ENCODE data around the gene MARCHF11.

Gene MARCHF11

DNA sequence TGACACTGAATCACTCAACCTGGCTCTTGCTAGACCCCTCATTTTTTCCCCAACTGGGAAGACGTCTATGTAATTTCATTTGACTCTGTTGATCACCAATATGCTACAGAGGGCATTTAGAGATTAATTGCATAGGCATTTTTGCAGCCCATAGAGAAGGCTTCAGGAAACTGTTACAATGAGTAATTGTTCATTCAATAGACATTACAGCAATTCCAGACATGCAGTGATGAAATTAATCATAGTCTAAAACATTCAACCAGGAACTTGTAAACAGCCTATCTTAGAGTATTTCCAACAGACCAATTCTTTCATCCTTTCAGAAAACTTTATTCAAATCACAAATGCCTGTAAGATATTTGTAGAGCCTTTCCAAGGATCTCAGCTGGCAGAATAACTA, 122.3 kb downstream of the MARCHF11 start:
- DNase-seq (ENCODE audit: low read depth in 2 of 2): no peak

DNA sequence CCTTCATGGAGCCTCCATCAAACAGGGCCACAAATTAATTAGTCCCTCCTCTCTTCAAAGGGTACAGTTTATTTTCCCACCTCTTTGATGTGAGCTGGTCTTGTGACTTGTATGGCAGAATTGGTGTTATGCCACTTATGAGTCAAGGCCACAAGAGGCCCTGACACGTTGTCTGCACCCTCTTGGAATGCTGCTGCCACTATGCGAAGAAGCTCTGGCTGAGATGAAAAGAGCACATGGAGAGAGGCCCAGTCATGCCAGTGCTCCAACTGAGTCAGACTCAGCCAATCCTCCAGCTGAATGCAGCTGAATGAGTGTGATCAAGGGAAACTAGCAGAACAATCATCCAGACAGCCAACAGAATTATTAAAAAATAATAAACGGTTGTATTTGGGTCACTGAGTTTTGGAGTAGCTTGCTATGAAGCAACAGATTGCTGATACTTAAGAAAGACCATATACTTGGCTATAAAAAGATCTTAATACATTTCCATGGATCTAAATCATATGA, 128.3 kb downstream of the MARCHF11 start:
- no peak for DNase-seq (ENCODE audit: low read depth in 2 of 2)

DNA sequence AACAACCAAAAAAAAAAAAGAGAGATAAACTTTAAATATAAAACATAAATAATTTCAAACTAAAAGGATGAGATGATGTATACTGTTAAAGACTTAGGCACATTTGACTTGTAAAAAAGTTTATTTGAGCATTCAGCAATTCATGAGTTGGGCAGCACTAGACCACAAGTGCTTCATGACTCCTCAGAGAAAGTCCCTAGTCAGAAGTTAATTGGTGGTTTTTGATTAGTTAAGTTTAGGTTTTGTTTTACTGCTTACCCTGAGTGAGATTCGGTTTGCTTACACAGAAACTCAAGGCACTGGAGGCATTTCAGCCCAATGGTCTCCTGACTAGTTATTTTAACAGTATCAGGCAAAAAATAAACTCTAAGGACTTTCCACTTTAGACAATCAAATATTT, 129.2 kb downstream of the MARCHF11 start:
- DNase-seq (ENCODE audit: low read depth in 2 of 2): no peak

GRCh38 chr5:16049761-16050160, 129.8 kb downstream of the MARCHF11 start:
- DNase-seq (ENCODE audit: low read depth in 2 of 2): no peak

- no peak for DNase-seq (ENCODE audit: low read depth in 2 of 2)
These were observed 131.5 kb downstream of the MARCHF11 start for GRCh38 chr5:16048132-16048531.

DNA sequence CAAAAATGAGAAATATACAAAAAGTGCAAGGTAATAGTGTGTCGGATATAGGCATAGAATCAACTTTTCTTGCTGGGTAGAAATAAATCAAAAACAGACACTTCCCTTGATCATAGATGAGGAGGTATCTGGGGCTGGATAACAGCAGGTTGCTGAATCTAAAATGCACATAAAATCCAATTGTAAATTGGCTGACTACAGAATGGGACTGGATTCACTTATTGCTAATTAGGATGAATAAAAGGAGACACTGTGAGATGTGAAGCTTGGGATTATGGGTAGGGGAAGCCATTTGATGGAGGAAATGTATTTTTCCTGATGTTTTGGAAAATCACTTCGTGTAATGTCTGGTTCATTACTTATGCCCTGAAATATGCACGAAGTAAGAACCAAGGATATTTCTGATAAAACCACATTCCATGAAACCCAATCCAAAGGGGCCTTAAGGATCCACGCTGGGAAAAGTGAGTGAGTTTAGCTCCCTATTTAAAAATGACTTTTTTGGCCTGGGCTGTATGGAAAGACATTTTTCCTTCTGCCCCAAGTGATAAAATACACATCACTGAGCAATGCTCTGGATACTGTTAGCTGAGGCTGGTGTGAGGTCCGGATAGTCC, 136.1 kb downstream of the MARCHF11 start:
- no peak for DNase-seq (ENCODE audit: low read depth in 2 of 2)

DNA sequence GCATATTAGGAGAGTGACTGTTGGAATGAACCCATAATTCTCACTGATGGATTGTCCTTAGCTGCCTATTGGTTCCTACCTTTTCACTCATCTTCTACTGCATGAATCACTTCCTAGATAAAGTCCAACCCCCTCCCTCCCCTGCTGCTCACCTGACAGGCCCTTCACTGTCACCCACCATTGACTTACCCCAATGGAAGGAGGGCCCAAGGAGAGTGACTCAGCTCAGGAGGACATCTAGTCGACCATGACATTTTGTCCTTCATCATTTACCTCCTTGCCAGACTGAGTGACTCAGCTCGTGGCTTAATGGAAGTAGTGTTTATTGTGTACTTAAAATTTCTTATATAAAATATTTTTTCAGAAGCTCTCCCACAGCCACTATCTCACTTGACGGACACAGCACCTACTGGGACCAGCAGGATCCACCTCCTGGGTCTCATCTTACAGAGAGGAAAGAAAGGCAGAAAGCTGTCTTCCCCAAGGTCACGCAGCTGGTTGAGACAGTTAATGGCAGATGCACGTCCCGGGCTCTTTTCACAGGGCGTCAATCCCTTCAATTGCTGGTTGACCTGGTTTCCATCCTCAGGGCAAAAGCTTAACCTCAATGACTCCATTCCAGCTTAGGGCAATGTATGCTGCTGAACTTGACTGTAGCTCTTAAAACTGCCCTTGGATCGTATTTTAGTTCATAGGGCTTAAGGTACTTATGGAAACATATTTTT, 142.3 kb downstream of the MARCHF11 start:
- no peak for DNase-seq (ENCODE audit: low read depth in 2 of 2)

DNA sequence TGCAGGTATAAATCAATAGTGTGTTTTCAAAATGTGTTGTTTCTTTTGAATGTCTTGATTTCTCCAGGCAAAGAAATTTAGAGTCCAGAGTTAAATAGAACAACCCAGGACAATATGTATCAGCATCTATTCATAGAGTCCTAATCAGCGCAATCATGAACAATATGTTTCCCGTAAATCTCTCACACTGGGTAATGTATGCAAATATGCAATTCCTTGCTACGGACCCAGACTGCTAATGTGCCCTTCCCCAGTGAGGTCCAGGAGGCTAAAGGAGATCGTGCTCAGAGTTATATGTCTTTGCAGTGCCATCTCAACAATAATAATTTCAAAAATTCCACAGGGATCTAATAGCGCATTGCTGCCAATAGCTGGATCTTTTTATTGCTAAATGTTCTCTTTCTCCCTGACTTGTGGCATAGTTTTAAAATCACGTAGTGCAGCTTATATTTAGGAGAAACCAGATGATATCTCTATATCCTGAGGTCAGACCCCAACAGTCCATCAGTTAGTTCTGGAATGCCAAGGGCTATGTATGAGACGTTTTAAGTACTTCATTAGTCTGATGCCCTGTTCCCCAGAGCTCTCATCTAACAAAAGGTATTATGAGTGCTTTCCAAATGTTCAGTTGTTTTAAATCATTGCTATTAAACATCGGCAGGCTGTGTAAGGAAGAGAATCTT, 145.1 kb downstream of the MARCHF11 start:
- DNase-seq (ENCODE audit: low read depth in 2 of 2): no peak

DNA sequence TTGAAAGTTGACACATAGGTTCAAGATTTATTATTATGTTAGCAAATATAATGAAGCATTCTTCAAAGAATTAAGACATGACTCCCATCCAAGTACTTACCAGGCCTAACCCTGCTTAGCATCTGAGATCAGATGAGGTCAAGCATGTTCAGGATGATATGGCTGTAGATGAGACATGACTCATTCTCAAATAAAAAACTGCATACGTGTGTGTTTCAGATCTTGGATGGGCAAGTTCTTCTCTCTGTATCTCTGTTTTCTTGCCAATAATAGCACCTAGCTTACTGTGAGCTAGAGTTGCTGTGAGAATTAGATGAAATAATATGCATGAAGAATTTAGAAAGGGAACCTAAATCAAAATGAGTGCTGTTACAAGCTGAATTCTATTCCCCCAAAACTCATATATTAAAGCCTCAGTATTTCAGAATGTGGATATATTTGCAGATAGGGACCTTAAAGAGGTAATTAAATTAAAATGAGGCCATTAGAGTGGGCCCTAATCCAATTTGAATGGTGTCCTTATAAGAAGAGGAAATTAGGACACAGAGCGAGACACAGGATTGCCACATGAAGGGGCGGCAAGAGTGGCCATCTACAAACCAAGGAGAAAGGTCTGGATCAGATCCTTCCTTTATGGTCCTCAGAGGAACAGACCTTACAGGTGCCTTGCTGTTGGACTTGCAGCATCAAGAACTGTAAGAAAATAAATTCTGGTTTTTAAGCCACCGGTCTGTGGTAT, 146.2 kb downstream of the MARCHF11 start:
- DNase-seq (ENCODE audit: low read depth in 2 of 2): no peak

GRCh38 chr5:16028708-16029107, 150.9 kb downstream of the MARCHF11 start:
- no peak for DNase-seq (ENCODE audit: low read depth in 2 of 2)

DNA sequence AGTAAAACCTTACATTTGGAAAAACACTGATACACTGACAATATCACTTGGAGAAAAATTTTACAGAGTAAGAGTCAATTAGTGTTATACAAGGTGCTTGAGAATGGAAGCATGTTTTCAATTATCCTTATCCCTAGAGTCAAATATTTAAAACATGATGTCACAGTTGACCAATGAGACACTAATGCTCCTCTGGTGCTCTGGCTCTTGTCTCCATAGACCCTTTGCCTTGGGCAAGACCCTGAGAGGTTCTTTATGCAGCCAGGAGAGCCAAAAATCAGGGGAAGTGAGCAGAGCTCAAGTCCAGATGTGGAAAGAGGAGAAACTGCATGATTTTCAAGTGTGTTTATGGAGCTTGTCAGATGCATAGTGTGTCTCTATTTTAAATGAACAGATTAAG, 153.9 kb downstream of the MARCHF11 start:
- DNase-seq (ENCODE audit: low read depth in 2 of 2): no peak

- DNase-seq (ENCODE audit: low read depth in 2 of 2): no peak
These were observed 160.6 kb downstream of the MARCHF11 start for GRCh38 chr5:16018970-16019369.

GRCh38 chr5:16017720-16018119, 161.9 kb downstream of the MARCHF11 start:
- no peak for DNase-seq (ENCODE audit: low read depth in 2 of 2)
